ENCODE data around the gene MGMT.
A peak's percentile ranks its signal among the peaks of the same experiment; 100 is the strongest.

MGMT gene

GRCh38 chr10:129655679-129656031 is 188.6 kb downstream of the MGMT start:
- no peak for TF ChIP-seq CTCF (IDR thresholded peaks at IDR 0.05; ENCODE audit: extremely low read depth, missing control alignments)

GRCh38 chr10:129656642-129657041 is 189.6 kb downstream of the MGMT start:
- TF ChIP-seq CTCF (IDR thresholded peaks at IDR 0.05; ENCODE audit: extremely low read depth, missing control alignments): no peak

More at GRCh38 chr10:129655679-129656031, 188.6 kb downstream of the MGMT start:
- DNase-seq (ENCODE audit: low spot score): no peak

GRCh38 chr10:129657297-129658017 is 190.4 kb downstream of the MGMT start:
- DNase-seq (ENCODE audit: low spot score): no peak

More at GRCh38 chr10:129656642-129657041, 189.6 kb downstream of the MGMT start:
- no peak for DNase-seq (ENCODE audit: low spot score)

GRCh38 chr10:129658376-129659072 is 191.5 kb downstream of the MGMT start:
- peak; percentile 43 for TF ChIP-seq CTCF (IDR thresholded peaks at IDR 0.05; ENCODE audit: extremely low read depth, missing control alignments)
- DNase-seq (ENCODE audit: low spot score): peak; percentile 36

More at GRCh38 chr10:129657297-129658017, 190.4 kb downstream of the MGMT start:
- TF ChIP-seq CTCF (IDR thresholded peaks at IDR 0.05; ENCODE audit: extremely low read depth, missing control alignments): no peak

GRCh38 chr10:129659508-129660268 is 192.6 kb downstream of the MGMT start:
- no peak for DNase-seq (ENCODE audit: low spot score)
- TF ChIP-seq CTCF (IDR thresholded peaks at IDR 0.05; ENCODE audit: extremely low read depth, missing control alignments): no peak

- TF ChIP-seq CTCF (IDR thresholded peaks at IDR 0.05; ENCODE audit: extremely low read depth, missing control alignments): no peak
- no peak for DNase-seq (ENCODE audit: low spot score)
These were observed 193.5 kb downstream of the MGMT start for GRCh38 chr10:129660569-129660968.

- no peak for TF ChIP-seq CTCF (IDR thresholded peaks at IDR 0.05; ENCODE audit: extremely low read depth, missing control alignments)
These were observed 195.4 kb downstream of the MGMT start for GRCh38 chr10:129662426-129662825.

More at GRCh38 chr10:129662426-129662825, 195.4 kb downstream of the MGMT start:
- no peak for DNase-seq (ENCODE audit: low spot score)

Data from GM20000 (cell line).